Renal cortex interstitium (tissue), 11 donors: Measurements from ENCODE around the gene GHDC. TPM values are rescaled to one million over a fixed set of nuclear protein-coding genes. Genes with fewer than 3 reads are reported as not detected.
A peak's percentile ranks its signal among the peaks of the same experiment; 100 is the strongest.
"Not testable (repeated sequence)": the region's sequence is repeated elsewhere in the genome, so short reads cannot be mapped to it uniquely, and the experiment has no call there.

ENCODE experiments used
- DNase-seq, 11 donors: peaks; one replicate each; pipeline ENCODE4 v3.0.0-alpha.2; 2013; ENCODE audit warnings: low read depth in 9 of 11, low spot score in 4 of 11; ENCODE audit errors: extremely low read depth in 1 of 11
- polyA plus RNA-seq, 3 donors: library from polyadenylated mRNA; unstranded; fragments of 120-200 nt; gene quantifications; one replicate each; pipeline ENCODE4 v1.2.1, GENCODE V29; 2013; ENCODE audit not compliant: insufficient read length in 3 of 3

Gene GHDC
- polyA plus RNA-seq, 3 donors: 14.4 to 22.2 (median 18.0) TPM

DNA sequence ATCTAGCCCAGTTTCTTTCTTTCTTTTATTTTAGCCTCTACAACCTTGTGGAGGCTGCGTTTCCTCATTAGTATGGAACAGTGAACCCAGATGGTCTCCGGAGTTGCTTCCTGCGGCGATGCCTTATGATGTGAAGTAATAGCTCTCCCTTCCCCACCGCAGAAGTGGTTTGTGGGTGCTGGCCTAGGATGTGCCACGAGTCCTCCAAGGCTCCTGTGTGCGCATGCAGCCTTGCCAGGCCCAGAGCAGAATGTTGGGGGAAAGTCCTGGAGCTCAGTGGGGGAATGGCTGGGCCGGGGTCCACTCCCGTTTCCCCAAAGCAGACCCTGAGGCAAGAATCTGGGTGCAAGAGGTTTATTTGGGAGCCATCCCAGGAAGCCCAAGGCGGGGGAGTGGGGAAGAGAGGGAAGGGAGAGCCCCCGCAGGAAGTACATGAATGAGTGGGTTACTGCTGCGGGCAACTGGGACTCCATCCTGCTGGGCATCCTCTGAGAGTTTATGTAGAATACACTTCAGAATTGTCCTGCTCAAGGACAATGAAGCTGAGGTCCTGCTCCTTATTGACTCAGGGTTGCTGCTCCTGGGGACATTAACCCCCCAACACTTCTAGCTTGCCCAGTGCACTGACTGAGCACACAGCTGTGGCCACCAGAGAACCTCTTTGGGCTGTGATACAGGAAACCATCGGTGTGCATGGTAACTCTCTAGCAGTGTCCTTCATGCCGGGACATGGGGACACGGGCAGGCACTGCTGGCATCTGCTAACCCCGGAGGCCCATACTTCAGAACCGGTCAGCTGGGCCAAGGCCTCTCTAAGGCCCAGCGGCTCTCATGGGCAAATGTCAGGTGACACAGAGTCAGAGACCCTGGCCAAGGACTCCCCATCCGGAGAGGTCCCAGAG is 5.3 kb downstream of the GHDC start:
- no peak for DNase-seq

DNA sequence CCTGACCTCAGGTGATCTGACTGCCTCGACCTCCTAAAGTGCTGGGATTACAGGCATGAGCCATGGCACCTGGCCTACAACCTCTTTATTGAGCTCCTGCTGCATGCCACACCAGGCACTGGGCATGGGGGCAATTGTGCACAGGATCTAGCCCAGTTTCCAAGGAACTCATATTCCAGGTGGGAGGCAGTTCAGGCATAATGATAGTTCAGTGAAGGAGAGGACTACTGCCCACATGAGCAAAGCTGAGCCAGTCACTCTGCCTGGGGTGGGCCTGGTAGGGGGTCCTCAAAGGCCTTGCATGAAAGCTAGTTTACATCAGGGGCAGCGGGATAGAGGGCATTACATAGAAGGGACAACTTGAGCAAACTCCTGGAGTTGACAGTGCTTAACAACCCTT is 6.5 kb downstream of the GHDC start:
- DNase-seq: no peak

DNA sequence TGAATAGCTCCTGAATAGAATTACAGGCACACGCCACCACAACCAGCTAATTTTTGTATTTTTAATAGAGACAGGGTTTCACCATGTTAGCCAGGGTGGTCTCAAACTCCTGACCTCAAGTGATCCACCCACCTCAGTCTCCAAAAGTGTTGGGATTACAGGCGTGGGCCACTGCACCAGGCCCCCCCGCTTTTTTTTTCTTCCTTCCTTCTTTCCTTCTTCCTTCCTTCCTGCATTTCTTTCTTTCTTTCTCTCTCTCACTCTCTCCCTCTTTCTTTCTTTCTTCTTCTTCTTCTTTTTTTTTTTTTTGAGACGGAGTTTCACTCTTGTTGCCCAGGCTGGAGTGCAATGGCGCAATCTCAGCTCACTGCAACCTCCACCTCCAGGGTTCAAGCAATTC is 8.1 kb downstream of the GHDC start:
- not testable (repeated sequence) for DNase-seq

DNA sequence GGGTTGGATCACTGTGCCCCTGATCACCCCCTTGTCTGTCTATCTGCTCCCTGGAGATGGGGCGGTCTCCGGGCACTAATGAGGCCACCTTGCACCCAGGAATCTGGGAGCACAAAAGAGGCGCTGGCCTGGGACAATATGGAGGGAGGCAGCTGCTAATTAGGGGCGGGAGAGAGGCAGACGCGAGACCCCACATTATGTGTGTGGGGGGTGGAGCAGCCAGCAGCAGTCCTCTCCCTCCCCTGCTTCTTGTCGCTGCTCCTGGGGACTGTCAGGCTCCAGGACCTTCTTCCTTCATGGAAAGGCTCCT is 8.7 kb downstream of the GHDC start:
- no peak for DNase-seq

DNA sequence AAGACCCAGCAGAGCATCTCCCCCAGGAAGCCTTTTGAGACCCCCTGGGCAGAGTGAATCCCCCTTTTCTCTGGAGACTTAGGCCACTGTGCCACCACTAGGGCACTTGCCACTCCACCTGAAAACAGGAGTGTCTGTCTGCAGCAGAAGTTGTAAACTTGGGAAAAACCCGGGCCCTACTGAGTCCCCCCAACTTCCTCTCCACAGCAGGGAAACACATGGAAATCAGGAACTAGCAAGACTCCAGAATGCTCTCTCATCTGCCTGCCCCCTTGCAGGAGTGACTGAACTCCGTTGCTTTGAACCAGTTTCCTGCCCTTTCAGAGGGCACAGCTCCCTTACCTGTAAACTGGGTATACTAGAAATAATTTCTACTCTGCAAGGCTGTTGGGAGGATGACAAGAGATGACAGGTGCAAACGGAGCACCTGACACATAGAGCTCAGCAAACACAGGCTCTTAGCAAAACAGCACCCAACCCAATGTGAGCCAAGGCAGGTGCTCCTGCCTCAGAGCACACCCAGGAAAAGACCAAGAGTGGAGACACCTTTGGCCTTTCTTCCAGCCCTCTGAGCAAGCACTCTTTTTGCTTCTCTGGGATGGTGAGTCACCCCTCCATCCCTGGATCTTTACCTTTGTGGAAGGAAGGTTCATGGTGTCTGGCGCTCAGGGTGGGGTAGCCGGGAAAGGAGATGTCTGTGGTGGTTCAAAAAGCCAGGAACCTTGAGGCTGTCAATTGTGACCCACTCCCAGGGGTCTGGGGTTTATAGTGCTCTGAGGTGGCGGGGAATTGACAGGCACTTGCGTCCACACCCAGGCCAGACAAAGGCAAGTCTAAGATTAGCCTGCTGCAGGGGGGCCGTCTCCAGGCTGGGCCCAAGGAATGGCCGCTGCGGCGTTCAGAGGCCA is 9.3 kb downstream of the GHDC start, which contains the start of gene HCRT:
Gene HCRT, minus strand, starts transcription at position 740 of the 908 bp plus-strand sequence. Its CDS starts 87 bp downstream, at position 653.
- DNase-seq: no peak

DNA sequence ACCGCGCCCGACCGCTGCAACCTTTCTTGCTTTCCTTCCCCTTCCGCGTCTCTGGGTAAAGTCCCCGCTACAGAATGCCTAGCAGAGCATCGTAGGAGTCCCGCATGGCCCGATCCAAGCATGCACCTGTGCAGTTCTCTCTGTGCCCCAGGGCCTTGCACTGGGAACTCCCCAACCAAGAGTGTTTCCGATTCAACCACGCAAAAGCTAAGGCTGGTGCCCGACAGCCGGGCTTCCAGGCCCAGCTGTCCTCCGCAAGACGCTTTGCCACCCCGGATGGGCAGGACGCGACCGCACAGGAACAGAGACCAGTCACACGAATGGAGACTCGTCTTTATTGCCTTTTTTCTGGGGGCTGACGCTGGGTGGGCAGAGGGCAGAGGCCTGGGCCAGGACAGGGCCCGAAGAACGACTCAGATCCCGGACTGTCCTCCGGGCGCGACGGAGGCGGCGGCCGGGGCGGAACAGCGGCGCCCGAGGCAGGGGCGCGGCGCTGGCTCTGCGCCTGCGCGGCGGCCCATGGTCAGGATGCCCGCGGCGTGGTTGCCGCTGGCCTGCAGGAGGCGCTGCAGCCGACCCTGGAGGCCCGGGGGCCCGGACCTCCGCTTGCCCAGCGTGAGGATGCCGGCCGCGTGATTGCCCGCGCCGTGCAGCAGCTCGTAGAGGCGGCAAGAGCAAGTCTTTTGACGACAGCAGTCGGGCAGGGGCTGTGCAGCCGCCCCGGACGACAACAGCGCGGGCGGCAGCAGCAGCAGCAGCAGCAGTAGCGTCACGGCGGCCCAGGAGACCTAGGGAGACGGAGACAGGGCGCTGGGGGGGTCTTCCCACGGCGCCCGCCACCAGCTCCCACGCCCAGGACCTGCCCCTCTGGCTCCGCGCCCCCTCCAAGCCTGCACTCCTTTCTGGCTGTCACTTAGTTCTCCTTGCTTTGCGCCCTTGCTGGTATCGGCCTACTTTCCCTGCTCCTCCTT is 10.3 kb downstream of the GHDC start:
- DNase-seq: peak in 9 of 11 donors; percentile 41 to 70 (median 58)

DNA sequence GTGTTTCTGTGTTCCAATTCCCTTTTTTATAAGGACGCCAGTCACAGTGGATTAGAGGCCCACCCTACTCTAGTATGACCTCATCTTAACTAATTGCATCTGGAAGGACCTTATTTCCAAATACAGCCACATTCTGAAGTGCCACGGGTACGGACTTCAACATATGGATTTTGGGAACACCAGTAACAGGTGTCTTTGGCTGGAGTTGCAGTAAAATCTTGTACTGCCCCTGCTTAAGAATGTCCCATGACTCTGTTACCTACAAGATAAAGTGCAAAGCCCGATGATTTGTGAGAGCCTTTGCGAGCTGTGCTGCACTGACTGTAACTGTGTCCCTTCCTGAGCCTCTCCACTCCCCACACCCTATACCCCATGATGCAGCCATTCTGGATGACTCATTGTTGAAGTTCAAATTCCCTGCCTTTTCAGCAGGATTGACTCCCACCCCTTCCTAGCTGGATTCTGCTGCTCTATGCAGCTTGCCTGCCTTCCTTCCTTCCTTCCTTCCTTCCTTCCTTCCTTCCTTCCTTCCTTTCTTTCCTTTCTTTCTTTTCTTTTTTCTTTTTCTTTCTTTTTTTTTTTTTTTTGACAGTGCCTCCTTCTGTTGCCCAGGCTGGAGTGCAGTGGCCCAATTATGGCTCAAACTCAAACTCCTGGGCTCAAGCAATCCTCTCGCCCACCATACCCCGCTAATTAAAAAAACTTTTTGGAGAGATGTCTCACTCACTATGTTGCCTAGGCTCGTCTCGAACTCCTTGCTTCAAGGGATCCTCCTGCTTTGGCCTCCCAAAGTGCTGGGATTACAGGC is 11.2 kb downstream of the GHDC start:
- DNase-seq: no peak

DNA sequence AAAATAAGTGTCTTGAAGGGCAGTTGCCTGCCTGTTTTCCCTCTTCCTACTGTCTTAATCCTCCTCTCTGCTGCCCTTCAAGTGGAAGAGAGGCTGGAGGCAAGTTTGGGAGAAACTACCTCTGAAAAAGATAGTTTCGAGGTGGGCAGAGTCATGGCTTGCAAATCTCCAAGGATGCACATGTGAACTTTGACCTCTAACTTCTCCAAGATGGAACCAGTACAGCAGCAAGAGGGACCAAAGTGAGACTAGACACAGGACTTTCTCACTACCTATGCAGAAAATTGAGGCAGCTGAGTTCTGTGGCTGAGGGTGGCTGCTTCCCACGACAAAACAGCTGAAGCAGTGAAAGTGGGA is 12.5 kb downstream of the GHDC start:
- DNase-seq: no peak

DNA sequence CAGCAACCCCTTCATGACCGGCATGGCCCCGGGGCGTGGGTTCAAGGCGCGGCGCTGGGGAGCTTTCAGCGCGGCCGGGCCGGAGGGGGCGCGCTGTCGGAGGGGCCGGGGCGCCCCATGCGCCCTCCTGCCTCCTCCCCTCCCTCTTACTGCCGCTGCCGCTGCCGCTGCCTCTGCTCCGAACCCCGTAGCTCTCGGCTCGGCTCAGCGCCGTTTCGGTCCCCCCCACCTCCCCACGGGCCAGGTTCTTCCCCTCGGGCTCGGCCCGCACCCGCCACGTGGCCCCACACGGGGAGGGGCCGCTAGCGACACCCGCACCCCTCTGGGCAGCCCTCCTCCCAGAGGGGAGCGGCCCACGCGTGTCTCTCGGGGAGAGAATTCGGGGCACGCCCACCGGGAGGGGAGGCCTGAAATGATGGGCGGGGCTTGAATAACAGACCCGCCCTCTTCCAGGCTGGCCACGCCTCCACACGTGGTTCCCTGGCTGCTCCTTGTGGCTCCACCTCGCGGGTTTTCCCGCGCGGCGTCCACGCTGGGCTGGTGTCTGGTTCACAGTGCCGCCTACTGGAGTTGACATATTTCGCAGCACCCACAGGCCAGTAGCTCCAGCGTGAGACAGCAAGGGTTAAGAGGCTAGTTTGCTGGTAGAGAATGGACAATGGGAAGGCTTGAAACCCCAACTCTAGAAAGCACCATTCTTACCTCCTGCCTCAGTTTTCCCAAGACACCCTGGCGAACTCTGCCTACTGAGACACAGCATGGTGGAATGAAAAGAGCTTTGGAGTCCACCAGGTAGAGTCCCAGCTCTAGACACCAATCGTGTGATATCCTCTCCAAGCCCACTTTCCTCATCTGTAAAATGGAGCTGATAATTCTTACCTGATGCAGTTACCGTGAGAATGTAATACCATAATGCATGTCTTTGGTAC is 13.1 kb downstream of the GHDC start, which contains the start of gene KCNH4:
Gene KCNH4, minus strand, starts transcription at position 221 of the 929 bp plus-strand sequence. Its CDS starts 197 bp downstream, at position 24.
- DNase-seq: peak in 3 of 11 donors; percentile 21 to 32 (median 22)

DNA sequence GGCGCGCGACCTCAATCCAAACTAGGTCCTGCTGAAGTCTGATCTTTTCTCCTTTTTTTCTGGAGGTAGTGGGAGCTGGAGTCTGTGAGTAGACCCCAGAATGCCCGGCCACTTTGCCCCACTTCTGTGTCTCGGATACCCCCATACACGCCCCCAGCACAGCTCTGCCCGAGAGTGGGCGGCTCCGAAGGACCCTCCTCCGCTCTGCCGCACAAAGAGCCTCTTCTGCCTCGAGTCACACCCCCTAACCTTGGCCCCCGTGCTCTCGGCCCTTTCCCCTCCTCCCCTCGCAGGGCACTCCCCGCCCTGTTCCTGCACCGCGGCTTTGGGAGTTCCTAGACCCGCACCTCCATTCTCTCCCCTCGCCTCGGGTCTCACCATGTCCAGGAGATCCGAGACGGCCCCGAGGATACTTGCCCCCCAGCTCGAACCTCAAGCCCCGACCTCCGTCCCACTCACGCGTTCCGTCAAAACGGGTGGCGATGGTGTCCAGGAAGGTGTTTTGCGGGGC is 13.8 kb downstream of the GHDC start:
- DNase-seq: no peak

DNA sequence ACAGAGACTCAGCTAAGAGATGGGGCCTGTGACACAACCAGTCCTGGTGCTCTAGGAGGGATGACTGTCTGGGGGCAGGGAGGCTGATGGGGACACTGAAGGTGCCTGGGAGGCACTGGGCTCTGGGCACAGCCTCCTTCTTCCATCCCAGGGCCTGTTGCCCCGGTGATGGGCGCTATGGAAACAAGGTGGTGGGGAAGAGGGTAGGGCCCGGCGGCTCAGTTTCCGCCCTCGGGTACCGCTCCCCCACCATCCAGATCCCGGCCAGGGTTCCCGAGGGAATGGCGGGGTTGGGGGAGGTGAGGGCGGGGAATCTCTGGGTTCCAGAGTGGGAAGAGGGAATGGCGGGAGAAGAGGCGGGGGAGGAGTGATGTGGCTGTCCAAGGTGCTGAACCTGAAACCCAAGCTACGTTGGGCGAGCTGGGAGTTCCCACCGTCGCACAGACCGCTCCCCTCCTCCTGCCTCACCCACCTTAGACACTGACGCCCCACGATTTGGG is 14.3 kb downstream of the GHDC start:
- peak in 8 of 11 donors; percentile 33 to 67 (median 64) for DNase-seq

DNA sequence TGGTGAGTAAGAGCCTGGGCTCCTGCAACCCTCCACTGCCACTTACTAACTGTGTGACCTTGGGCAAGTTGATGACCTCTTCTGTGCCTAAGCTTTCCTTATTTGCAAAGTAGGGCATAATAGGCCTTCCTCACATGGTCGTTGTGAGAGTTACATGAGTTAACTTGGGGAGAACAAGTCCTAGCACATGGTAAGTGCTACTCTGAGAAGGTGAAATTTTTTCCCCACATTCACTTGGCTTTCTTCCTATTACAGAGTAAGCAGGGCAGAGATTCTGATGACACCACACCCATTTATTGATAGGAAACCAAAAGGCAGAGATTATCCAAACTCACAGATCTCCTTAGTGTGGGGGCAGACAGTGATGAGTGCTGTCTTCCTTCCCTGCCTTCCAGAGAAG is 15.0 kb downstream of the GHDC start:
- DNase-seq: no peak

DNA sequence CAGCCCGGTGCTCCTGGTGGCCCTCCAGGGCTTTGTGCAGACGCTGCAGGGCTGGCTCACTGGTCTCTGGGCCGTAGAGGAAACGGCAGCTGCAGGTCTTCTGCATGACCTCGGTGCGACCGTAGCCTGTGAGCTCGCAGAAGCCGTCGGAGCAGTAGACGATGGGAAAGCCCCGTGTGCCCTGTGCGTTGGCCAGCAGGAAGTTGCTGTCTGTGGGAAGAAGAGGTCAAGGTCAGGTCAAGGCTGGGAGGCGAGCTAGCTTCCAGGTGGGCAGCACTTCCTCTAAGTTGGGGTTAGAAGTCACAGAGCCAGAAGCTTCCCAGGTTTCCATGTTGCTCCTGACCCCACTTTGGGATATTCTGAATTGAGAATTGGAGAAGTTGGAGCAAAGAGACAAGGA is 15.5 kb downstream of the GHDC start:
- no peak for DNase-seq

DNA sequence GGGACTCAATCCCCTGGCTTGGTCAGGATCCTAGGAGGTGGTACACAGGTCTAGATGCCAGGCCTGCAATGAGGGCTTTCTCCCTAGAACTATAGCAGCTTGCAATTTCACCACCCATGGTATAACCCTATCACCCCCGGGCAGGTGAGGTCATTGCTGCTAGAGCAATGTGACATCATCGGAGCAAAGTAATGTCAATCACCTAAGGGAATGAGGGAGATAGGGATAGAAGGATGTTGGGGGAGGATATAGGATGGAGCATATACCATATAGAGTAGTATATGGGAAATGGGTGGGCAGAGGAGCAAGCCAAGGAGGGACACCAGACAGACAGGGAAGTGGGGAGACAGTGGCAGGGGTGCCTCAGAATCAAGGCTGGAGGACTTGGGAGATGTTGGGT is 16.6 kb downstream of the GHDC start:
- no peak for DNase-seq

DNA sequence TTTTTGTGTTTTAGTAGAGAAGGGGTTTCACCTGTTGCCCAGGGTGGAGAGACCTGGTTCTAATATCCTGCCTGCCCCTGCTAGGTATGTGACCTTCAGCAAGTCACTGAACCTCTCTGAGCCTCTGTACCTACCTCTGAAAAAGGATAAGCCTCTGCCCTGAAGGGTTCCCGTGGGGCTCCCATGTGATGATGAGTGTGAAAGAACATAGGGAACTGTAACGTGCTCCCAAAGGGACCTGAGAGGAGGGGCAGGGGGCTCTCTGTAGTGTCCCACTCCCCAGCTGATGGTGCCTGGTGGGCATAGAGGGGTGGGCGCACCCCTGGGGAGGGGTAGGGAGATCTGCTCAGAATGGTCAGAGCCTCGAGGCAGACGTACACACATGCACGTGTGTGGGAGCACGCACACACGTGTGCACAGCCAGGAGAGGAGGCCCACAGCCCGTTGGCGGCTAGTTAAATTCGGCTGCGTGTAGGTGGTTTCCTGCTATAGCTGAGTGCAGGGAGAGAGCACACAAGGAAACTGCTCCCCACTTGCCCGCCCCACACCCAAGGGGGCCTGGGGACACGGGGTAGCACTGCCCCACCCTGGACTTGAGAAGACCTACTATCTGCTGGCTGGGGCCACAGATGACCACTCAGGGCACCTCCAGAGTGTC is 20.0 kb downstream of the GHDC start:
- no peak for DNase-seq

DNA sequence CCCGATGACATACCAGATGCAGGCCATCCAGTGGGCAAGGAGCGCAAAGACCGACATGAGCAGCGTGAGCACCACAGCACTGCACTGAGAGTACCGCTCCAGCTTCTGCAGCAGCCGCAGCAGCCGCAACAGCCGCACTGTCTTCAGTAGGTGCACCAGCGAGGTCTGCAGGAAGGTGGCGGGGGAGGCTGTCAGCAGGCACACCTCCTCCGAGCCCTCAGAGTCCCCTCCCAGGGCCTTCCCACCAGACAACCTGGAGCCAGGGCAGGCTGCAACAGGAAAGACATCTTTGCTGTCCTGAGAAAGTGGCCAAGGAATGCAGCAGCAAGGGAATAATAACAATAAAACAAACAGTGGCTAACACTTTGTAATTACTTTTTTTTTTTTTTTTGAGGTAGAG is 22.5 kb downstream of the GHDC start:
- DNase-seq: no peak
